MM.1S (cell line): ENCODE results near the gene ZC3H4.

Experiments used
- EZH2 ChIP-seq: fragments of 300-600 bp; sonication (generic); optimal IDR thresholded peaks from 2 replicates; pipeline ENCODE3; 2017; ENCODE audit warnings: low read depth, mild to moderate bottlenecking, antibody characterized with exemption, low read length, mixed read lengths
- EZH2phosphoT487 ChIP-seq: fragments of 300-600 bp; sonication (generic); IDR thresholded peaks from 2 replicates; pipeline ENCODE4 v1.6.1; 2018; ENCODE audit warnings: antibody characterized with exemption, low read length
- TF ChIP-seq, protein P1 (sequence below): fragments of 300-600 bp; sonication (generic); IDR thresholded peaks from 2 replicates; pipeline ENCODE4 v1.5.1; 2016; ENCODE audit warnings: antibody characterized with exemption, low read length, mixed read lengths

DNA sequence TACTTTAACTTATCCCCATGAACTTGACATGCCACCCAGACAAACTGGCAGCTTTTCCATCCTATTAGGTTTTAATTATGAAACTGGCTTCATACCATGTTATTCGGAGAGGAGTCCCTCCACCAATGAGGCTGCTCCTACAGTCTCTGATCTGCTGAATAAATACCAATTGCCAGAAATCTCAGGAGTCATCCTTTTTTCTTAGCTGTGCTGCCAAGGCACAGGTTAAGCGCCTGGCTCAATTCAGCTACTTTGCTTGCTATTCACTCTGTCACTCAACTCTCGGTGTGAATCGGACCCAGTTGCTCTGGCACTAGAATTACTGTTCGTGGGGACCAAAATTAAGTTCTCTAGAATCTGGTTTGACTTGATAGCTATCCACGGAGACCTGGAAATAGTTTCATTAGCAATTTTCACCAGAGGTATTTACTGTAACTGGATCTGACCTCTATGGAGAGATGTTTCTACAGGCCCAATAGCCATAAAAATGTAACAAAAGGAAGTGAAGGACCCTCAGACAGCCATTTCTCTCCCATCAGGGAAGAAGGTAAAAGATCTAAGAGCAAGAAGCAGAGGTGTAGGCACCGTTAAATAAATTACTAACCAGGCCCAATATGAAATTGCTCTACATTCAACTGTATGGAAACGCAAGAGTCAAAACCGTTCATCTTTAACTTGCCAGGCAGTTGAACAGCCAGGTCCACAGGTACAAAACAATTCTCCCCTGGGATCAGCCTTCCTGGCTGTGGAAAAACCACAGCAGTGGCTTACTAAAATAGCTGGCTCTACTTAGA is 5.4 kb downstream of the ZC3H4 start:
- no peak for TF ChIP-seq EZH2
- TF ChIP-seq, protein P1, sequence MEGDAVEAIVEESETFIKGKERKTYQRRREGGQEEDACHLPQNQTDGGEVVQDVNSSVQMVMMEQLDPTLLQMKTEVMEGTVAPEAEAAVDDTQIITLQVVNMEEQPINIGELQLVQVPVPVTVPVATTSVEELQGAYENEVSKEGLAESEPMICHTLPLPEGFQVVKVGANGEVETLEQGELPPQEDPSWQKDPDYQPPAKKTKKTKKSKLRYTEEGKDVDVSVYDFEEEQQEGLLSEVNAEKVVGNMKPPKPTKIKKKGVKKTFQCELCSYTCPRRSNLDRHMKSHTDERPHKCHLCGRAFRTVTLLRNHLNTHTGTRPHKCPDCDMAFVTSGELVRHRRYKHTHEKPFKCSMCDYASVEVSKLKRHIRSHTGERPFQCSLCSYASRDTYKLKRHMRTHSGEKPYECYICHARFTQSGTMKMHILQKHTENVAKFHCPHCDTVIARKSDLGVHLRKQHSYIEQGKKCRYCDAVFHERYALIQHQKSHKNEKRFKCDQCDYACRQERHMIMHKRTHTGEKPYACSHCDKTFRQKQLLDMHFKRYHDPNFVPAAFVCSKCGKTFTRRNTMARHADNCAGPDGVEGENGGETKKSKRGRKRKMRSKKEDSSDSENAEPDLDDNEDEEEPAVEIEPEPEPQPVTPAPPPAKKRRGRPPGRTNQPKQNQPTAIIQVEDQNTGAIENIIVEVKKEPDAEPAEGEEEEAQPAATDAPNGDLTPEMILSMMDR, result no peak
- no peak for TF ChIP-seq EZH2phosphoT487
